Liver (tissue), 9 donors: Measurements from ENCODE around the gene SGK1. TPM values are rescaled to one million over a fixed set of nuclear protein-coding genes. Genes with fewer than 3 reads are reported as not detected.

ENCODE experiments used
- DNase-seq: peaks from one replicate; pipeline ENCODE4 v3.0.0-alpha.2; 2017; ENCODE audit warnings: low spot score
- H3K27ac ChIP-seq, 2 donors: one replicate each; pipeline ENCODE4 v1.7.0; 2013; ENCODE audit warnings: inconsistent platforms in 2 of 2, low read length in 2 of 2, control low read depth in 1 of 2, low read depth in 1 of 2, mild to moderate bottlenecking in 1 of 2
- H3K27me3 ChIP-seq, 4 donors: one replicate each; pipeline versions ENCODE4 v1.6.1 to v1.7.0; 2013; ENCODE audit warnings: low read length in 3 of 4, inconsistent platforms in 1 of 4, mild to moderate bottlenecking in 1 of 4, moderate library complexity in 1 of 4; ENCODE audit not compliant: control insufficient read depth in 4 of 4, insufficient read depth in 4 of 4
- H3K36me3 ChIP-seq, 4 donors: one replicate each; pipeline versions ENCODE4 v1.6.1 to v1.7.0; 2013; ENCODE audit warnings: low read length in 3 of 4, mild to moderate bottlenecking in 3 of 4, low read depth in 1 of 4, moderate library complexity in 1 of 4; ENCODE audit not compliant: control insufficient read depth in 4 of 4, insufficient read depth in 3 of 4
- H3K4me1 ChIP-seq, 4 donors: one replicate each; pipeline versions ENCODE4 v1.6.1 to v1.7.0; 2013; ENCODE audit warnings: low read length in 3 of 4, mild to moderate bottlenecking in 3 of 4, moderate library complexity in 1 of 4; ENCODE audit not compliant: control insufficient read depth in 4 of 4, insufficient read depth in 4 of 4
- H3K4me3 ChIP-seq, 3 donors: one replicate each; pipeline versions ENCODE4 v1.6.1 to v1.7.0; 2013; ENCODE audit warnings: low read length in 3 of 3, control low read depth in 1 of 3, low read depth in 1 of 3, mild to moderate bottlenecking in 1 of 3
- H3K9ac ChIP-seq, 2 donors: one replicate each; pipeline ENCODE4 v1.7.0; 2013; ENCODE audit warnings: low read length in 2 of 2, mild to moderate bottlenecking in 2 of 2, moderate library complexity in 2 of 2, control low read depth in 1 of 2, low read depth in 1 of 2
- H3K9me3 ChIP-seq, 4 donors: one replicate each; pipeline versions ENCODE4 v1.6.1 to v1.7.0; 2013; ENCODE audit warnings: low read length in 3 of 4; ENCODE audit not compliant: control insufficient read depth in 4 of 4
- CTCF ChIP-seq: fragments of 150-350 bp; IDR thresholded peaks from 2 replicates; pipeline ENCODE4 v1.5.1; 2017; ENCODE audit warnings: improper control_type of control experiment, low read depth, low read length; ENCODE audit not compliant: missing input control
- EGR1 ChIP-seq, 2 donors: IDR thresholded peaks; 2 replicates each; pipeline ENCODE4 v1.6.1; 2016 to 2018; ENCODE audit warnings: antibody characterized with exemption in 2 of 2, low read depth in 2 of 2
- FOXA1 ChIP-seq: IDR thresholded peaks from 2 replicates; pipeline ENCODE4 v1.6.1; 2016; ENCODE audit warnings: antibody characterized with exemption
- FOXA2 ChIP-seq: IDR thresholded peaks from 2 replicates; pipeline ENCODE4 v1.6.1; 2016; ENCODE audit warnings: antibody characterized with exemption
- GABPA ChIP-seq, 2 donors: IDR thresholded peaks in 1 of 2; conservative IDR thresholded peaks in 1 of 2; 2 replicates each; pipeline ENCODE4 v1.6.1; 2016; ENCODE audit warnings: antibody characterized with exemption in 2 of 2, mild to moderate bottlenecking in 1 of 2, moderate library complexity in 1 of 2
- HNF4G ChIP-seq: IDR thresholded peaks from 2 replicates; pipeline ENCODE4 v1.6.1; 2016; ENCODE audit warnings: antibody characterized with exemption
- JUND ChIP-seq, 2 donors: IDR thresholded peaks; 2 replicates each; pipeline ENCODE4 v1.6.1; 2016; ENCODE audit warnings: antibody characterized with exemption in 2 of 2
- MAX ChIP-seq: IDR thresholded peaks from 2 replicates; pipeline ENCODE4 v1.6.1; 2016; ENCODE audit warnings: antibody characterized with exemption
- NR2F2 ChIP-seq: IDR thresholded peaks from 2 replicates; pipeline ENCODE4 v1.6.1; 2016; ENCODE audit warnings: antibody characterized with exemption
- RAD21 ChIP-seq, 2 donors: IDR thresholded peaks; 2 replicates each; pipeline ENCODE4 v1.6.1; 2016; ENCODE audit warnings: antibody characterized with exemption in 2 of 2, mild to moderate bottlenecking in 2 of 2
- REST ChIP-seq: IDR thresholded peaks from 2 replicates; pipeline ENCODE4 v1.6.1; 2016; ENCODE audit warnings: antibody characterized with exemption, mild to moderate bottlenecking
- RXRA ChIP-seq, 2 donors: IDR thresholded peaks; 2 replicates each; pipeline ENCODE4 v1.6.1; 2017 to 2018; ENCODE audit warnings: antibody characterized with exemption in 2 of 2, mild to moderate bottlenecking in 1 of 2
- SP1 ChIP-seq: IDR thresholded peaks from 2 replicates; pipeline ENCODE4 v1.6.1; 2018; ENCODE audit warnings: antibody characterized with exemption, mild to moderate bottlenecking
- TAF1 ChIP-seq: conservative IDR thresholded peaks from 2 replicates; pipeline ENCODE4 v1.6.1; 2016; ENCODE audit warnings: antibody characterized with exemption, mild to moderate bottlenecking
- YY1 ChIP-seq: IDR thresholded peaks from 2 replicates; pipeline ENCODE4 v1.6.1; 2016; ENCODE audit warnings: antibody characterized with exemption, mild to moderate bottlenecking
- ZBTB33 ChIP-seq: IDR thresholded peaks from 2 replicates; pipeline ENCODE4 v1.6.1; 2016; ENCODE audit warnings: antibody characterized with exemption
- WGBS: extraction: QIAGEN DNeasy Blood & Tissue Kit; methylation state at CpG from one replicate; pipeline ENCODE4 v1.1.7; 2013; 5-methylcytosine and 5-hydroxymethylcytosine counted together
- polyA plus RNA-seq, 2 donors: library from polyadenylated mRNA; stranded (reverse) in 1 of 2; unstranded in 1 of 2; fragments of 200-250 nt in 1 of 2; fragments of >200 nt in 1 of 2; fragmentation: Nextera tagmentation in 1 of 2; extraction: Ambion mirVana in 1 of 2; gene quantifications; one replicate each; pipeline versions ENCODE4 v1.2.1 to v1.2.3, GENCODE V29; 2013 to 2015
- total RNA-seq, 2 donors: library from RNA; depleted of rRNA; stranded (reverse); fragments of >200 nt; gene quantifications; one replicate each; pipeline ENCODE4 v1.2.3, GENCODE V29; 2014
- donor health status: healthy.
- donor health status: healthy.
- donor health status: healthy.
- donor health status: healthy.
- donor health status: healthy.

Gene SGK1
- total and polyA plus RNA-seq, 4 donors: 28.0 to 113 (median 35.4) TPM

- Histone ChIP-seq H3K9me3 (peaks cover 0 to 1% (median 0%) of the 10 kb centered on the region in 4 donors), H3K9ac (no peak overlapping the region), H3K27ac (no peak overlapping the region), H3K4me1 (peaks cover 0 to 7% (median 0%) of the 10 kb centered on the region in 4 donors), H3K36me3 (no peaks in the 10 kb centered on the region), H3K4me3 (no peak overlapping the region), H3K27me3 (no peaks in the 10 kb centered on the region)
- 87% methylated on average over 3 of the region's 3 CpGs for WGBS
- no peak for DNase-seq
- TF ChIP-seq SP1: no peak
- no peak for TF ChIP-seq CTCF
- no peak for TF ChIP-seq RAD21 (IDR thresholded peaks at IDR 0.05)
- no peak for TF ChIP-seq NR2F2
Measured at GRCh38 chr6:134190883-134191282, 127.0 kb downstream of the SGK1 start.

GRCh38 chr6:134187751-134188150, 130.2 kb downstream of the SGK1 start:
- H3K4me1 ChIP-seq: no peaks in the 10 kb centered on the region
- WGBS: 78% methylated on average over 3 of the region's 3 CpGs
- TF ChIP-seq EGR1 (IDR thresholded peaks at IDR 0.05; ENCODE audit: low read depth in 2 of 2): no peak
- no peak for TF ChIP-seq FOXA1
- TF ChIP-seq REST: no peak
- TF ChIP-seq JUND (IDR thresholded peaks at IDR 0.05): no peak
- no peak for TF ChIP-seq MAX
- no peak for TF ChIP-seq RXRA (IDR thresholded peaks at IDR 0.05)
- TF ChIP-seq NR2F2: no peak
- TF ChIP-seq ZBTB33: no peak
- no peak for TF ChIP-seq YY1
- no peak for TF ChIP-seq GABPA (IDR thresholded peaks at IDR 0.05 in 1 of 2, conservative IDR thresholded peaks at IDR 0.05 in 1 of 2)
- no peak for TF ChIP-seq HNF4G
- no peak for TF ChIP-seq FOXA2
- TF ChIP-seq TAF1: no peak
- no peak for TF ChIP-seq RAD21 (IDR thresholded peaks at IDR 0.05)
- no peak for TF ChIP-seq CTCF
- no peak overlapping the region for H3K27ac ChIP-seq
- no peaks in the 10 kb centered on the region for H3K36me3 ChIP-seq
- peaks cover 0 to 1% (median 0%) of the 10 kb centered on the region in 4 donors for H3K9me3 ChIP-seq
- no peak overlapping the region for H3K9ac ChIP-seq
- no peak for DNase-seq
- H3K4me3 ChIP-seq: no peak overlapping the region
- no peaks in the 10 kb centered on the region for H3K27me3 ChIP-seq
